Lung (tissue), 13 donors: ENCODE results near the gene IQCN. TPM values are rescaled to one million over a fixed set of nuclear protein-coding genes. Genes with fewer than 3 reads are reported as not detected.
"Not testable (repeated sequence)": the region's sequence is repeated elsewhere in the genome, so short reads cannot be mapped to it uniquely, and the experiment has no call there.

ENCODE experiments used
- ATAC-seq: fragments of 200-7000 bp; cut with Tn5 transposase; one replicate; pipeline ENCODE4 v1.9.1; 2020; ENCODE audit warnings: moderate number of reproducible peaks; ENCODE audit not compliant: insufficient read depth, low FRiP score
- DNase-seq, 3 donors: peaks; one replicate each; pipeline ENCODE4 v3.0.0-alpha.2; 2013 to 2017
- H3K27ac ChIP-seq, 2 donors: one replicate each; pipeline ENCODE4 v1.5.1; 2013; ENCODE audit warnings: mild to moderate bottlenecking in 2 of 2, moderate library complexity in 2 of 2, control low read depth in 1 of 2, inconsistent platforms in 1 of 2, low read depth in 1 of 2, low read length in 1 of 2
- H3K27me3 ChIP-seq, 3 donors: one replicate each; pipeline ENCODE4 v1.5.1; 2013; ENCODE audit warnings: low read length in 2 of 3; ENCODE audit not compliant: control insufficient read depth in 3 of 3, insufficient read depth in 3 of 3
- H3K36me3 ChIP-seq, 4 donors: one replicate each; pipeline ENCODE4 v1.5.1; 2013; ENCODE audit warnings: low read length in 4 of 4, mild to moderate bottlenecking in 1 of 4, moderate library complexity in 1 of 4; ENCODE audit not compliant: control insufficient read depth in 4 of 4, insufficient read depth in 4 of 4
- H3K4me1 ChIP-seq, 5 donors: one replicate each; pipeline ENCODE4 v1.5.1; 2013; ENCODE audit warnings: low read length in 5 of 5, mild to moderate bottlenecking in 2 of 5, moderate library complexity in 1 of 5; ENCODE audit not compliant: control insufficient read depth in 5 of 5, insufficient read depth in 5 of 5
- H3K4me3 ChIP-seq: one replicate; pipeline ENCODE4 v1.5.1; 2013; ENCODE audit warnings: mild to moderate bottlenecking, control low read depth, moderate library complexity
- H3K9ac ChIP-seq, 2 donors: one replicate each; pipeline ENCODE4 v1.5.1; 2013; ENCODE audit warnings: low read length in 2 of 2, control low read depth in 1 of 2; ENCODE audit not compliant: insufficient read depth in 1 of 2
- H3K9me3 ChIP-seq, 4 donors: one replicate each; pipeline ENCODE4 v1.5.1; 2013; ENCODE audit warnings: low read length in 3 of 4, mild to moderate bottlenecking in 1 of 4, moderate library complexity in 1 of 4; ENCODE audit not compliant: control insufficient read depth in 4 of 4, insufficient read depth in 3 of 4
- WGBS, 2 donors: extraction: QIAGEN DNeasy Blood & Tissue Kit; methylation state at CpG; one replicate each; pipeline ENCODE4 v1.1.7; 2013; 5-methylcytosine and 5-hydroxymethylcytosine counted together
- polyA plus RNA-seq, 2 donors: library from polyadenylated mRNA; stranded (reverse); fragments of 200-250 nt; gene quantifications; one replicate each; pipeline ENCODE4 v1.2.1, GENCODE V29; 2013
- small RNA-seq: library from RNA; depleted of rRNA; stranded (forward); fragments of <200 nt; gene quantifications from one replicate; pipeline ENCODE3, GENCODE V24; 2014; ENCODE audit warnings: low replicate concordance
- total RNA-seq, 2 donors: library from RNA; depleted of rRNA in 1 of 2; stranded (reverse); fragments of >200 nt in 1 of 2; gene quantifications; one replicate each; pipeline ENCODE4 v1.2.1, GENCODE V29; 2014 to 2021
- TF ChIP-seq, protein P1 (sequence below): IDR thresholded peaks from 2 replicates; pipeline ENCODE4 v1.5.1; 2012; ENCODE audit warnings: mild to moderate bottlenecking; ENCODE audit errors: control extremely low read depth, extremely low read depth
- donor health status: control.
- donor health status: control.
- donor health status: Bipolar disorder and iron deficiency.
- donor health status: healthy.
- donor health status: DM: yes; HTN: yes; CAD: no.

Gene IQCN
- total and polyA plus RNA-seq, 4 donors = 0.69 to 5.5 (median 3.3) TPM

DNA sequence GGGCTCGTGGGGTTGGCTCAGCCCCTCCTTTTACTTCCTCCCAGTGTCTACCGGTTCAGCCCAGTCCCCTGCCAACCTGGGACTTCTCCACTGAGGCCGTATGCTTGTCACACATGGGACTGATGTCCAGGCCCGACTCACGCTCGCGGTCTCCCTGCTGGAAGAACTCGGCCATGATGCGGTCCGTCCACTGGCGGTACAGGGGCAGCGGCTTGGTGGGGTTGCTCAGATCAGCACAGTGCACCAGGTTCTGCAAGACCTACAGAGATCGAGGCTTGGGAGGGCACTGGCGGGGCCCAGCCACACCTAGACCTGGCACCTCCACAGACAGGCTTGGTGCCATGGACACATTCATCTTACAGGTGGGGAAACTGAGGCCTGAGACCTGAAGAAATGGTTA is 62.6 kb downstream of the IQCN start:
- H3K9ac ChIP-seq = no peak overlapping the region
- H3K27ac ChIP-seq = no peak overlapping the region
- peaks cover 0 to 2% (median 0%) of the 10 kb centered on the region in 3 donors for H3K27me3 ChIP-seq
- H3K36me3 ChIP-seq = no peaks in the 10 kb centered on the region
- 74 to 82% methylated on average over 14 of the region's 14 CpGs for WGBS, 2 donors
- H3K4me3 ChIP-seq = no peak overlapping the region
- no peaks in the 10 kb centered on the region for H3K9me3 ChIP-seq
- TF ChIP-seq, protein P1, sequence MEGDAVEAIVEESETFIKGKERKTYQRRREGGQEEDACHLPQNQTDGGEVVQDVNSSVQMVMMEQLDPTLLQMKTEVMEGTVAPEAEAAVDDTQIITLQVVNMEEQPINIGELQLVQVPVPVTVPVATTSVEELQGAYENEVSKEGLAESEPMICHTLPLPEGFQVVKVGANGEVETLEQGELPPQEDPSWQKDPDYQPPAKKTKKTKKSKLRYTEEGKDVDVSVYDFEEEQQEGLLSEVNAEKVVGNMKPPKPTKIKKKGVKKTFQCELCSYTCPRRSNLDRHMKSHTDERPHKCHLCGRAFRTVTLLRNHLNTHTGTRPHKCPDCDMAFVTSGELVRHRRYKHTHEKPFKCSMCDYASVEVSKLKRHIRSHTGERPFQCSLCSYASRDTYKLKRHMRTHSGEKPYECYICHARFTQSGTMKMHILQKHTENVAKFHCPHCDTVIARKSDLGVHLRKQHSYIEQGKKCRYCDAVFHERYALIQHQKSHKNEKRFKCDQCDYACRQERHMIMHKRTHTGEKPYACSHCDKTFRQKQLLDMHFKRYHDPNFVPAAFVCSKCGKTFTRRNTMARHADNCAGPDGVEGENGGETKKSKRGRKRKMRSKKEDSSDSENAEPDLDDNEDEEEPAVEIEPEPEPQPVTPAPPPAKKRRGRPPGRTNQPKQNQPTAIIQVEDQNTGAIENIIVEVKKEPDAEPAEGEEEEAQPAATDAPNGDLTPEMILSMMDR = no peak
- ATAC-seq = no peak
- H3K4me1 ChIP-seq = peaks cover 0 to 4% (median 0%) of the 10 kb centered on the region in 5 donors
- DNase-seq = no peak

DNA sequence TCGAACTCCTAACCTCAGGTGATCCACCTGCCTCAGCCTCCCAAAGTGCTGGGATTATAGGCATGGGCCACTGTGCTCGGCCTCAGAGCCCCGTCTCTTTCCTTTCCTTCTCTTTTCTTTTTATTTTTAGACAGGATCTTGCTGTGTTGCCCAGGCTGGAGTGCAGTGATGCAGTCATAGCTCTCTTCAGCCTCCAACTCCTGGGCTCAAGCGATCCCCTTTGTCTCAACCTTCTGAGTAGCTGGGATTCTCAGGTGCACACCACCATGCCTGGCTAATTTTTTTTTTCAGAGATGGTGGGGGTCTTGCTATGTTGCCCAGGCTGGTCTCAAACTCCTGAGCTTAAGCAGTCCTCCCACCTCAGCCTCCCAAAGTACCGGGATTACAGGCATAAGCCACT is 64.3 kb downstream of the IQCN start:
- not testable (repeated sequence) for ATAC-seq, H3K9me3 ChIP-seq, H3K27me3 ChIP-seq, DNase-seq, H3K27ac ChIP-seq, H3K9ac ChIP-seq, H3K36me3 ChIP-seq, H3K4me3 ChIP-seq
- peaks cover 0 to 12% (median 4%) of the 10 kb centered on the region in 5 donors for H3K4me1 ChIP-seq
- WGBS, 2 donors = 87 to 91% methylated on average over 5 of the region's 5 CpGs

DNA sequence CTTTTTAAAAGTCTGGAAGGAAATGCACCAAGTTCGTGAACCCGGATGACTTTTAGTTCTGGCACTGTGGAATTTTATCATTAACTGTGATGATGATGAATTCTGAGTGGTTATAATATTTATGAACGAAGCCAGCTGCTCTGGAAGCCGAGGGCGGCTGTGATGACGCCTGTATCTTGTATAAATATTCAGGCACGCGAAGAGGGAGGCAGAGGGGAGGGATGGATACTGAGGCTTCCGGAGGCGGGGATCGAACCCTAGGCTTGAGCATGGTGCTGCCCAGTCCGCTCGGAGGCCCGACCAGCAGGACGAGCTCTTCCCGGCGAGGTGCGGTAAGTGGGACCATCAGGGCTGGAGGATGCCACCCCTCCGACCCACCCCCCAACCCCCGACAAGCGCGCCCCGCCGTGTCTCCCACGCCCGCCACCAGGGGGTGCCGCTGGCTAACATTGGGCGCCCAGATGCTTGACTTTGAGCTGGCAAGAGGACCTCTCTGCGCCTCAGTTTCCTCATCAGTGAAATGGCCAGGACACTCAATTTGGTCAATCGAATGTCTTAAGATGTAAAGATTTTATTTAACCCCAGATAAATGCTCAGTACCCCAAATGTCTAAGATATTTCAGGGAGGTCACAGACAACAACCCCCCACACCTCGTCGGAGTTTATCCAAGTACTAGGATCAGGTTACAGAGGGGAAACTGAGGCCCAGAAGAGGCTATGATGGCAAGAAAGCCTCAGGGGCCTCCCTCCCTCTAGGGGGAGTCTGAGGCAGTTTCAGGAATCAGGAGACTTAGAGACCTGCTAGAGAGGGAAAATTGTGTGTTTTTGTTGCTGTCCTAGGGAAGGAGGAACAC is 65.9 kb downstream of the IQCN start:
- H3K27me3 ChIP-seq = peaks cover 0 to 2% (median 0%) of the 10 kb centered on the region in 3 donors
- DNase-seq = peak; percentile 88 to 95 (median 95)

More for the DNA sequence above, 65.9 kb downstream of the IQCN start:
- ATAC-seq = no peak
- TF ChIP-seq, protein P1 = no peak
- Histone ChIP-seq H3K4me1 (peaks cover 0 to 14% (median 4%) of the 10 kb centered on the region in 5 donors), H3K4me3 (no peak overlapping the region), H3K27ac (no peak overlapping the region), H3K9ac (no peak overlapping the region), H3K36me3 (no peaks in the 10 kb centered on the region), H3K9me3 (no peaks in the 10 kb centered on the region)
- 19 to 26% methylated on average over 32 of the region's 32 CpGs for WGBS, 2 donors

Small RNA genes lying within 50 kb of the gene (small RNA-seq; reads per million reads assigned to genes)
- 0.21 reads per million, percentile 13 among the genes with 10 or more reads in this experiment for gene MIR3188
- gene RPL39P38 = not detected

Other genes with a start within 250 kb of the IQCN start
- gene IL12RB1, start 187.5 kb downstream of the IQCN start, total RNA-seq = 1 to 10 TPM; 1.3 to 7.8 TPM
- 1 to 10 TPM; 3.0 to 6.7 TPM for gene IL12RB1, start 187.5 kb downstream of the IQCN start, polyA plus RNA-seq
- gene MAST3, start 176.7 kb downstream of the IQCN start, total RNA-seq = 10 to 100 TPM in 1 of 2 donors, 1 to 10 TPM in 1; 6.5 to 24.0 TPM
- gene MAST3, start 176.7 kb downstream of the IQCN start, polyA plus RNA-seq = 10 to 100 TPM in 1 of 2 donors, 1 to 10 TPM in 1; 5.0 to 12.1 TPM
- gene PIK3R2, start 121.3 kb downstream of the IQCN start, total RNA-seq = 10 to 100 TPM; 22.3 to 36.2 TPM
- 10 to 100 TPM in 1 of 2 donors, 1 to 10 TPM in 1; 7.0 to 18.4 TPM for gene PIK3R2, start 121.3 kb downstream of the IQCN start, polyA plus RNA-seq
- 100 to 1,000 TPM; 205 to 612 TPM for gene IFI30, start 100.6 kb downstream of the IQCN start, total RNA-seq
- 1,000 to 10,000 TPM in 1 of 2 donors, 100 to 1,000 TPM in 1; 440 to 1,883 TPM for gene IFI30, start 100.6 kb downstream of the IQCN start, polyA plus RNA-seq
- gene MPV17L2, start 81.2 kb downstream of the IQCN start, total RNA-seq = 10 to 100 TPM in 1 of 2 donors, 1 to 10 TPM in 1; 3.2 to 13.7 TPM
- 10 to 100 TPM; 22.7 to 28.0 TPM for gene MPV17L2, start 81.2 kb downstream of the IQCN start, polyA plus RNA-seq
- 1 to 10 TPM; 3.1 to 6.7 TPM for gene RAB3A, start 70.4 kb downstream of the IQCN start, total RNA-seq
- 1 to 10 TPM; 1.1 to 1.5 TPM for gene RAB3A, start 70.4 kb downstream of the IQCN start, polyA plus RNA-seq
- gene PDE4C, start 48.0 kb downstream of the IQCN start, total RNA-seq = 10 to 100 TPM in 1 of 2 donors, 1 to 10 TPM in 1; 3.6 to 32.4 TPM
- 1 to 10 TPM in 1 of 2 donors, under 1 TPM in 1; 0.32 to 4.8 TPM for gene PDE4C, start 48.0 kb downstream of the IQCN start, polyA plus RNA-seq
- 100 to 1,000 TPM; 209 to 290 TPM for gene JUND, start 7.2 kb upstream of the IQCN start, total RNA-seq
- gene JUND, start 7.2 kb upstream of the IQCN start, polyA plus RNA-seq = 100 to 1,000 TPM; 161 to 204 TPM
- gene LSM4, start 48.6 kb upstream of the IQCN start, total RNA-seq = 100 to 1,000 TPM in 1 of 2 donors, 10 to 100 TPM in 1; 67.7 to 114 TPM
- 100 to 1,000 TPM; 114 to 217 TPM for gene LSM4, start 48.6 kb upstream of the IQCN start, polyA plus RNA-seq
- 10 to 100 TPM; 14.0 to 41.6 TPM for gene PGPEP1, start 66.1 kb upstream of the IQCN start, total RNA-seq
- 10 to 100 TPM; 13.0 to 15.9 TPM for gene PGPEP1, start 66.1 kb upstream of the IQCN start, polyA plus RNA-seq
- gene GDF15, start 111.7 kb upstream of the IQCN start, total RNA-seq = 10 to 100 TPM; 49.7 to 64.0 TPM
- gene GDF15, start 111.7 kb upstream of the IQCN start, polyA plus RNA-seq = 100 to 1,000 TPM in 1 of 2 donors, 10 to 100 TPM in 1; 45.4 to 119 TPM
- 10 to 100 TPM in 1 of 2 donors, 1 to 10 TPM in 1; 8.5 to 38.0 TPM for gene LRRC25, start 123.2 kb upstream of the IQCN start, total RNA-seq
- 100 to 1,000 TPM in 1 of 2 donors, 10 to 100 TPM in 1; 16.1 to 119 TPM for gene LRRC25, start 123.2 kb upstream of the IQCN start, polyA plus RNA-seq
- 10 to 100 TPM; 31.7 to 95.3 TPM for gene SSBP4, start 144.9 kb upstream of the IQCN start, total RNA-seq
- 10 to 100 TPM; 60.3 to 84.4 TPM for gene SSBP4, start 144.9 kb upstream of the IQCN start, polyA plus RNA-seq
- gene ISYNA1, start 163.7 kb upstream of the IQCN start, total RNA-seq = 10 to 100 TPM; 24.9 to 56.7 TPM
- 10 to 100 TPM; 14.7 to 25.1 TPM for gene ISYNA1, start 163.7 kb upstream of the IQCN start, polyA plus RNA-seq
- gene ELL, start 247.6 kb upstream of the IQCN start, total RNA-seq = 10 to 100 TPM; 17.5 to 23.8 TPM
- gene ELL, start 247.6 kb upstream of the IQCN start, polyA plus RNA-seq = 10 to 100 TPM in 1 of 2 donors, 1 to 10 TPM in 1; 9.3 to 26.8 TPM